IMR-90 (cell line): ENCODE results near the gene PIP5K1B. TPM values are rescaled to one million over a fixed set of nuclear protein-coding genes. Genes with fewer than 3 reads are reported as not detected.

Experiments used
- ATAC-seq: fragments of 200-7000 bp; cut with Tn5 transposase; 2 replicates; pipeline ENCODE4 v1.9.1; 2020; ENCODE audit warnings: low read depth, mild to moderate bottlenecking, moderate library complexity
- BruUV-seq: library from RNA; stranded (reverse); fragments of 400-500 nt; replicated peaks from 2 replicates; lab custom pipeline; 2021; lab: Mats Ljungman, UMichigan
- CTCF ChIA-PET: fragments of 300-600 bp; formaldehyde crosslinking; extraction: SDS; loops from one replicate; lab custom pipeline; 2021; ENCODE audit warnings: antibody characterized with exemption; lab: Yijun Ruan, JAX
- POLR2A ChIA-PET: fragments of 300-600 bp; sonication (Branson Sonifier 250); formaldehyde crosslinking; loops from one replicate; lab custom pipeline; 2022; ENCODE audit warnings: antibody characterized with exemption; ENCODE audit not compliant: unreplicated experiment; lab: Charles Lee
- DNase-seq: peaks from one replicate; pipeline ENCODE4 v3.0.0; 2013
- H2AFZ ChIP-seq: replicated peaks from 2 replicates; pipeline ENCODE3; 2013; ENCODE audit warnings: low read length, mild to moderate bottlenecking; ENCODE audit not compliant: poor library complexity
- H2AK5ac ChIP-seq: 2 replicates; pipeline ENCODE4 v1.6.1; 2013; ENCODE audit warnings: low read depth, low read length, inconsistent platforms
- H2AK9ac ChIP-seq: replicated peaks from 2 replicates; pipeline ENCODE3; 2013; ENCODE audit warnings: mild to moderate bottlenecking, low read depth, low read length, moderate library complexity; ENCODE audit not compliant: poor library complexity
- H2BK120ac ChIP-seq: 2 replicates; pipeline ENCODE4 v1.6.1; 2013; ENCODE audit warnings: low read depth, low read length, inconsistent platforms
- H2BK15ac ChIP-seq: 3 replicates; pipeline ENCODE4 v1.6.1; 2013; ENCODE audit warnings: low read depth, low read length, inconsistent platforms
- H2BK20ac ChIP-seq: 2 replicates; pipeline ENCODE4 v1.6.1; 2013; ENCODE audit warnings: low read depth, mild to moderate bottlenecking, inconsistent platforms, low read length, moderate library complexity
- H2BK5ac ChIP-seq: 2 replicates; pipeline ENCODE4 v1.6.1; 2013; ENCODE audit warnings: mild to moderate bottlenecking, low read depth, low read length, inconsistent platforms; ENCODE audit not compliant: poor library complexity, severe bottlenecking
- H3K14ac ChIP-seq: replicated peaks from 2 replicates; pipeline ENCODE4 v1.6.1; 2013; ENCODE audit warnings: low read depth, low read length, inconsistent platforms
- H3K18ac ChIP-seq: 2 replicates; pipeline ENCODE4 v1.6.1; 2013; ENCODE audit warnings: low read depth, low read length, control low read depth
- H3K23ac ChIP-seq: 2 replicates; pipeline ENCODE4 v1.6.1; 2013; ENCODE audit warnings: low read depth, low read length, inconsistent platforms
- H3K27ac ChIP-seq: 2 replicates; pipeline ENCODE4 v1.5.1; 2013; ENCODE audit warnings: mild to moderate bottlenecking, control low read depth, low read length; ENCODE audit not compliant: insufficient read depth
- H3K27me3 ChIP-seq: 2 replicates; pipeline ENCODE4 v1.6.1; 2013; ENCODE audit warnings: low read length; ENCODE audit not compliant: control insufficient read depth, insufficient read depth
- H3K36me3 ChIP-seq: 2 replicates; pipeline ENCODE4 v1.6.1; 2013; ENCODE audit warnings: low read length, mixed read lengths; ENCODE audit not compliant: control insufficient read depth, insufficient read depth
- H3K4ac ChIP-seq: 2 replicates; pipeline ENCODE4 v1.6.1; 2013; ENCODE audit warnings: low read depth, low read length, inconsistent platforms
- H3K4me1 ChIP-seq: 2 replicates; pipeline ENCODE4 v1.6.1; 2013; ENCODE audit warnings: low read length, mixed read lengths; ENCODE audit not compliant: control insufficient read depth, insufficient read depth
- H3K4me2 ChIP-seq: 2 replicates; pipeline ENCODE4 v1.6.1; 2013; ENCODE audit warnings: low read depth, mild to moderate bottlenecking, control low read depth, low read length, moderate library complexity
- H3K4me3 ChIP-seq: 2 replicates; pipeline ENCODE4 v1.5.1; 2013; ENCODE audit warnings: low read depth, mild to moderate bottlenecking, control low read depth, low read length, moderate library complexity; ENCODE audit not compliant: insufficient read depth
- H3K56ac ChIP-seq: 2 replicates; pipeline ENCODE4 v1.6.1; 2013; ENCODE audit warnings: low read length, inconsistent platforms; ENCODE audit not compliant: insufficient read depth; ENCODE audit errors: extremely low read depth
- H3K79me1 ChIP-seq, 2 experiments: 2 replicates each; pipeline ENCODE4 v1.6.1; 2013; ENCODE audit warnings: low read length in 2 of 2, inconsistent platforms in 1 of 2, low read depth in 1 of 2
- H3K9ac ChIP-seq: 2 replicates; pipeline ENCODE4 v1.6.1; 2013; ENCODE audit warnings: low read depth, low read length, control low read depth
- H3K9me1 ChIP-seq: 2 replicates; pipeline ENCODE4 v1.6.1; 2013; ENCODE audit warnings: low read length, inconsistent platforms; ENCODE audit not compliant: insufficient read depth
- H3K9me3 ChIP-seq: 2 replicates; pipeline ENCODE4 v1.6.1; 2013; ENCODE audit warnings: low read length; ENCODE audit not compliant: control insufficient read depth, insufficient read depth
- H4K20me1 ChIP-seq: 2 replicates; pipeline ENCODE4 v1.6.1; 2013; ENCODE audit warnings: low read length, inconsistent platforms; ENCODE audit not compliant: insufficient read depth
- H4K5ac ChIP-seq: 2 replicates; pipeline ENCODE4 v1.6.1; 2013; ENCODE audit warnings: mild to moderate bottlenecking, low read depth, low read length, control low read depth
- H4K8ac ChIP-seq, 2 experiments: 2 replicates each; pipeline ENCODE4 v1.6.1; 2013; ENCODE audit warnings: low read depth in 2 of 2, low read length in 2 of 2, control low read depth in 1 of 2, inconsistent platforms in 1 of 2
- H4K91ac ChIP-seq: 2 replicates; pipeline ENCODE4 v1.6.1; 2013; ENCODE audit warnings: low read depth, low read length, inconsistent platforms; ENCODE audit not compliant: insufficient read depth
- BHLHE40 ChIP-seq: fragments of 150-350 bp; IDR thresholded peaks from 2 replicates; pipeline ENCODE4 v1.6.1; 2016; ENCODE audit warnings: mild to moderate bottlenecking, low read depth, low read length
- CEBPB ChIP-seq: IDR thresholded peaks from 2 replicates; pipeline ENCODE4 v1.6.1; 2012; ENCODE audit warnings: low read depth, low read length, improper control_type of control experiment
- CHD1 ChIP-seq: IDR thresholded peaks from 2 replicates; pipeline ENCODE4 v1.6.1; 2012; ENCODE audit warnings: low read depth, low read length, improper control_type of control experiment
- CTCF ChIP-seq: conservative IDR thresholded peaks from 2 replicates; pipeline ENCODE4 v1.5.1; 2012; ENCODE audit warnings: mild to moderate bottlenecking, low read depth, low read length, improper control_type of control experiment
- ELK1 ChIP-seq: fragments of 150-350 bp; IDR thresholded peaks from 2 replicates; pipeline ENCODE4 v1.6.1; 2016; ENCODE audit warnings: low read depth, mild to moderate bottlenecking, low read length, moderate library complexity, borderline replicate concordance
- FOS ChIP-seq: fragments of 150-350 bp; IDR thresholded peaks from 2 replicates; pipeline ENCODE4 v1.6.1; 2016; ENCODE audit warnings: low read depth, low read length
- MAFK ChIP-seq: IDR thresholded peaks from 2 replicates; pipeline ENCODE4 v1.6.1; 2012; ENCODE audit warnings: low read depth, low read length, improper control_type of control experiment
- MAZ ChIP-seq: IDR thresholded peaks from 2 replicates; pipeline ENCODE4 v1.6.1; 2012; ENCODE audit warnings: low read depth, mild to moderate bottlenecking, low read length, improper control_type of control experiment, moderate library complexity, borderline replicate concordance
- MXI1 ChIP-seq: IDR thresholded peaks from 2 replicates; pipeline ENCODE4 v1.6.1; 2012; ENCODE audit warnings: low read depth, mild to moderate bottlenecking, low read length, moderate library complexity, borderline replicate concordance
- NFE2L2 ChIP-seq: fragments of 150-350 bp; IDR thresholded peaks from 2 replicates; pipeline ENCODE4 v1.6.1; 2016; ENCODE audit warnings: low read depth, mild to moderate bottlenecking, low read length
- POLR2A ChIP-seq: IDR thresholded peaks from 2 replicates; pipeline ENCODE4 v1.6.1; 2012; ENCODE audit warnings: mild to moderate bottlenecking, low read depth, low read length
- RAD21 ChIP-seq: IDR thresholded peaks from 2 replicates; pipeline ENCODE4 v1.6.1; 2012; ENCODE audit warnings: low read length, improper control_type of control experiment
- RCOR1 ChIP-seq: IDR thresholded peaks from 2 replicates; pipeline ENCODE4 v1.6.1; 2012; ENCODE audit warnings: mild to moderate bottlenecking, low read length, improper control_type of control experiment; ENCODE audit not compliant: insufficient replicate concordance
- RFX5 ChIP-seq: IDR thresholded peaks from 2 replicates; pipeline ENCODE4 v1.8.0; 2012; ENCODE audit warnings: low read depth, mild to moderate bottlenecking, low read length, moderate library complexity
- SMC3 ChIP-seq: fragments of 150-350 bp; IDR thresholded peaks from 2 replicates; pipeline ENCODE4 v1.6.1; 2016; ENCODE audit warnings: low read depth, mild to moderate bottlenecking, antibody characterized with exemption, low read length, moderate library complexity
- USF2 ChIP-seq: fragments of 150-350 bp; IDR thresholded peaks from 2 replicates; pipeline ENCODE4 v1.6.1; 2017; ENCODE audit warnings: mild to moderate bottlenecking, antibody characterized with exemption, low read length, low read depth
- WGBS, 2 experiments: methylation state at CpG; one replicate each; pipeline versions ENCODE4 v1.1.5 to v1.1.7; 2013; ENCODE audit warnings: missing lambda C conversion rate in 2 of 2; ENCODE audit not compliant: insufficient read length in 1 of 2; ENCODE audit errors: extremely low coverage in 2 of 2; 5-methylcytosine and 5-hydroxymethylcytosine counted together
- dilution Hi-C: fragments of 300-500 bp; cut with HindIII; formaldehyde crosslinking; loops from one replicate; pipeline ENCODE4 v1.14.3; 2018; ENCODE audit warnings: low sequenced_read_pairs; ENCODE audit not compliant: unreplicated experiment
- in situ Hi-C: fragments of 300-500 bp; cut with MboI; formaldehyde crosslinking; loops from 3 replicates; pipeline ENCODE4 v1.14.3; 2019; ENCODE audit warnings: low sequenced_read_pairs, inconsistent platforms, mixed read lengths
- intact Hi-C: fragments of 100-400 bp; cut with micrococcal nuclease; formaldehyde crosslinking; loops from 2 replicates; pipeline ENCODE4 v1.10.0; 2022
- polyA plus RNA-seq, 3 experiments: library from polyadenylated mRNA; depleted of rRNA; stranded (reverse); fragments of >200 nt; gene quantifications; 2 replicates each; pipeline ENCODE4 v1.2.3, GENCODE V29; 2012; ENCODE audit warnings: low replicate concordance in 1 of 3
- total RNA-seq: library from RNA; depleted of rRNA; stranded (reverse); fragments of >200 nt; gene quantifications from 2 replicates; pipeline ENCODE4 v1.2.3, GENCODE V29; 2012

PIP5K1B gene
- total and polyA plus RNA-seq, 2 of the 4 experiments (the other 2 are of a cell fraction) = not detected

GRCh38 chr9:68721666-68722330 is 16.8 kb downstream of the PIP5K1B start:
- Histone ChIP-seq H3K9me3 (no peaks in the 10 kb centered on the region), H3K27ac (no peak overlapping the region), H4K8ac (no peak overlapping the region), H3K4me3 (no peak overlapping the region), H2AK9ac (no peak overlapping the region), H2BK5ac (no peak overlapping the region), H2BK120ac (no peak overlapping the region), H4K5ac (no peak overlapping the region), H2BK20ac (no peak overlapping the region), H3K56ac (no peak overlapping the region), H2AFZ (no peak overlapping the region), H3K23ac (no peak overlapping the region), H3K4me2 (no peak overlapping the region), H2BK15ac (no peak overlapping the region), H3K4me1 (no peaks in the 10 kb centered on the region), H3K4ac (no peak overlapping the region), H3K79me1 (no peaks in the 10 kb centered on the region), H3K9ac (no peak overlapping the region), H3K27me3 (no peaks in the 10 kb centered on the region; the same call in 1 of the 2 replicates), H3K9me1 (no peaks in the 10 kb centered on the region), H3K36me3 (no peaks in the 10 kb centered on the region), H3K14ac (no peak overlapping the region), H4K20me1 (no peaks in the 10 kb centered on the region), H3K18ac (no peak overlapping the region), H4K91ac (no peak overlapping the region), H2AK5ac (no peak overlapping the region)
- ChIA-PET CTCF (no interaction called here), POLR2A (no interaction called here)
- BruUV-seq = no TSS peak
- in situ Hi-C loops = no loop called here
- WGBS, 2 experiments = 82% methylated on average over 4 of the region's 8 CpGs; no CpG with 5 or more reads in 1 of the 2 experiments
- intact Hi-C loops = no loop called here
- dilution Hi-C loops = no loop called here
- no peak for ATAC-seq
- no peak for DNase-seq
- TF ChIP-seq RCOR1 (no peak), CHD1 (no peak), POLR2A (no peak), RAD21 (no peak), RFX5 (no peak), SMC3 (no peak), USF2 (no peak), MAZ (no peak), MAFK (no peak), ELK1 (no peak), CTCF (no peak), MXI1 (no peak), NFE2L2 (no peak), FOS (no peak), BHLHE40 (no peak), CEBPB (no peak)
